HG02588 (cell line): Measurements from ENCODE around the gene HMGCL.
"Not testable (repeated sequence)": the region's sequence is repeated elsewhere in the genome, so short reads cannot be mapped to it uniquely, and the experiment has no call there.

Experiments
- ATAC-seq: cut with Tn5 transposase; IDR thresholded peaks from one replicate; pipeline ENCODE4 v1.9.1; 2021; ENCODE audit warnings: mild to moderate bottlenecking, moderate library complexity; ENCODE audit not compliant: unreplicated experiment

HMGCL gene

GRCh38 chr1:23825076-23825761 is at the start of gene HMGCL:
TSS of gene HMGCL (minus strand) at chr1:23825429. CDS start at chr1:23825415, 14 bp downstream.
- ATAC-seq = peak; percentile 84

DNA sequence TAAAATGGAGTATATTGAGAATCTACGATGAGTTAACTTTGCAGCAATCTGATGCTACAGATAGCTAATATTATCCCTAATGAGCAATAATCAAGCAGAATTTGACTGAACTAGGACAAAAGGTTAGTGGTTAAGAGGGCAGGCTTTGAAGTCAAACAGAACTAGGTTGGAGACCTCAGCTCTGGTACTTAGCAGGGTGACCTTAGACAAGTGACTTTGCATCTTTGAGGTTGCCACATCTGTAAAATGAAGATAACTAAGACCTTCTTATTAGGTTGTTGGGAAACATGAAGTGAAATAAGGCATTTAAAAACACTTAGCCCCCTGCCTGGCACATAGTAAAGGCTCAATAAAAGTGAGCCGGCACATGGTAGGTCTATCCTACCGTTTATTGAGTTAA is 47.2 kb upstream of the HMGCL start:
- no peak for ATAC-seq

DNA sequence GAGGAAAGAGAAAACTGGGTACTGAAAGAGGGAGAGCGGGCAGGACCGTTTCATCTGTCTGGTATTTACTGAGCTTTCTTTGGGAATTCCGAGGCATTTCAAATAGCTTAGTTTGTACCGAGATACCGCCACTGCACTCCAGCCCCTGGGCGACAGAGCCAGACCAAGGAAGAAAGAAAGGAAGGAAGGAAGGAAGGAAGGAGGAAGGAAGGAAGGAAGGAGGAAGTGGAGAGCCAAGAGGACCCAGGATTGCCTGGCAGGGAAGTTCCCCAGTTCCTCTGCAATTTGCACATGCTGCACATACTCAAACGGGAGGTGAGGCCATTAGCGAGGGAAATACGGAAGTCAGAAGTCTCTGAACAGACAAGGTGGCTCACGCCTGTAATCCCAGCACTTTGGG is 43.8 kb upstream of the HMGCL start:
- no peak for ATAC-seq

GRCh38 chr1:23868557-23869016 is 43.4 kb upstream of the HMGCL start:
- ATAC-seq = no peak

- peak; percentile 91 for ATAC-seq
Observed at GRCh38 chr1:23867895-23868556, 42.8 kb upstream of the HMGCL start, which contains the start of gene FUCA1. TSS of gene FUCA1 (minus strand) at chr1:23868290. CDS start at chr1:23868286, 4 bp downstream.

DNA sequence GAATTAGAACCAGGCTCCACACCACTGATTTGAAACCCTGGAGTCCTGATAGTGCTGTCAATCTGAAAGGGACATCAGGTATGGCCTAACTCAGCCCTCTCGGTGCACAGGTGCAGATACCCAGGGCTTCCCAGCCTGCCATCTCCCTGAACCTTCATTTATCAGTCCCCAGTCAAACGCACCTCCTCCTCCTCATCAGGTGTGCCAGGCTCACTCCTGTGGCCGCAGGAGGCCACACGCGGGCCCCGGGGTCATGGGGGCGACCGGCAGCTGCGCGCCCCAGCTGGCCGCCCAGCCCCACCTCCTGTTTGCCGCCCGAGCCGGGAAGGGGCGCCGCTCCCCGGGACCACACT is 42.3 kb upstream of the HMGCL start:
- ATAC-seq = peak; percentile 13

GRCh38 chr1:23865543-23865930 is 40.3 kb upstream of the HMGCL start:
- ATAC-seq = no peak

- ATAC-seq = no peak
Observed at GRCh38 chr1:23864801-23865542, 39.7 kb upstream of the HMGCL start.

GRCh38 chr1:23862640-23863039 is 37.4 kb upstream of the HMGCL start:
- ATAC-seq = no peak

GRCh38 chr1:23854568-23854967 is 29.3 kb upstream of the HMGCL start:
- ATAC-seq = no peak

DNA sequence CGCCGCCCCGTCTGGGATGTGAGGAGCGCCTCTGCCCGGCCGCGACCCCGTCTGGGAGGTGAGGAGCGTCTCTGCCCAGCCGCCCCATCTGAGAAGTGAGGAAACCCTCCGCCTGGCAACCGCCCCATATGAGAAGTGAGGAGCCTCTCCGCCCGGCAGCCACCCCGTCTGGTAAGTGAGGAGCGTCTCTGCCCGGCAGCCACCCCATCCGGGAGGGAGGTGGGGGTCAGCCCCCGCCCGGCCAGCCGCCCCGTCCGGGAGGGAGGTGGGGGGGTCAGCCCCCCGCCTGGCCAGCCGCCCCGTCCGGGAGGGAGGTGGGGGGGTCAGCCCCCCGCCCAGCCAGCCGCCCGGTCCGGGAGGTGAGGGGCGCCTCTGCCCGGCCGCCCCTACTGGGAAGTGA is 27.9 kb upstream of the HMGCL start:
- not testable (repeated sequence) for ATAC-seq

DNA sequence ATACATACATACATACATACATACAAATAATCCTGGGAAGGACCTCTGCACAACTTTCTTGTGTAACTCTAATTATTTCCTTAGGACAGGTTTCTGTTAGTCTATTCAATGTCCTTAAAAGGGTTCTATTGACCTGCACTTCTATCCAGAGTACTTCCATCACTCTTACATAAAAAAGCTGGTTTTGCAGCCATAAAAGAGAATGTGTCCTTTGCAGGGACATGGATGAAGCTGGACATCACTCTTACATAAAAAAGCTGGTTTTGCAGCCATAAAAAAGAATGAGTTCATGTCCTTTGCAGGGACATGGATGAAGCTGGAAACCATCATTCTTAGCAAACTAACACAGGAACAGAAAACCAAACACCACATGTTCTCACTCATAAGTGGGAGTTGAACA is 26.2 kb upstream of the HMGCL start:
- ATAC-seq = not testable (repeated sequence)

DNA sequence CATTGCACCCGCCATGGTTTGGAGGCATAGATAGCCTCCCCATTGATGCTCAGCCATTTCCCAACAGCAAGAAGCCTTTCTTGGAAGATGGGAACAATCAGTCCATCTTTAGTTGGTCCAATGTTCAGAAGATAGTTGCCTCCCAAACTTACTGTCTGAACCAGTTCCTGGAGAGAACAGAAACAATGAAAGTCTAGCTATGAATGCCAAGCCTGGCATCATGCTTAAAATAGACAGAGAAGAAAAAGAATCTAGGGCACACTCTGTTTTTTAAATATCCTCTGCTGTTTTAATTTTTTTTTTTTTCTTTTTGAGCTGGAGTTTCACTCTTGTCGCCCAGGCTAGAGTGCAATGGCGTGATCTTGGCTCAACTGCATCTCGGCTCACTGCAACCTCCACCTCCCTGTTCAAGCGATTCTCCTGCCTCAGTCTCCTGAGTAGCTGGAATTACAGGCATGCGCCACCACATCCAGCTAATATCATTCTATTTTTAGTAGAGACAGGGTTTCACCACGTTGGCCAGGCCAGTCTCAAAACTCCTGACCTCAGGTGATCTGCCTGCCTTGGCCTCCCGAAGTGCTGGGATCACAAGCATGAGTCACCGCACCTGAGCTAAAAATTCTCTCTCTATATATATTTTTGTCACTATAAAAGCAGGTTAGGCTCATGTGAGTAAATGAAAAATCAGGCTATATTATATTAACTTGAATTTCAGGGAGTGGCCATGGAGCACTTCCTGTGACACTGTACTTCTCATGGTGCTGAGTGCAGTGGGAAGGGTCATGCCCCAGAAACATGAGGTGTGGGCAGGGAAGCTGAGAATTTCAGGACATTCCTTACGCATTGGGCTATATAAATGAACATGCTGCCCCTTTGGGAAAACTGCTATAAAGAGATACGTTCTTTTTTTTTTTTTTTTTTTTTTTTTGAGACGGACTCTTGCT is 23.7 kb upstream of the HMGCL start:
- ATAC-seq = no peak

DNA sequence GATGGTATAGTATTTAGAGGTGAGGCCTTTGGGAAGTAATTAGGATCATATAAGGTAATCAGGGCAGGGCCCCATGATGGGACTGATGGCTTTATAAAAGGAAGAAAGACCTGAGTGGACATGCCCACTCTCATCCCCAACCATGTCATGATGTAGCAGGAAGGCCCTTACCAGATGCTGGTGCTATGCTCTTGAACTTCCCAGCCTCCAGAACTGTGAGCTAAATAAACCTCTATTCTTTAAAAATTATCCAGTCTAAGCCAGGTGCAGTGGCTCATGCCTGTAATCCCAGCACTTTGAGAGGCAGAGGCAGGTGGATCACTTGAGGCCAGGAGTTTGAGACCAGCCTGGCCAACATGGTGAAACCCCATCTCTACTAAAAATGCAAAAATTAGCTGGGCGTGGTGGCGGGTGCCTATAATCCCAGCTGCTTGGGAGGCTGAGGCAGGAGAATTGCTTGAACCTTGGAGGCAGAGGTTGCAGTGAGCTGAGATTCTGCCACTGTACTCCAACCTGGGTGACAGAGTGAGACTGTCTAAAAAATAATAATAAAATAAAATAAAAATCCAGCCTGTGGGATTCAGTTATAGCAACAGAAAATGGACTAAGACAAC is 22.4 kb upstream of the HMGCL start:
- ATAC-seq = not testable (repeated sequence)

- no peak for ATAC-seq
Observed at GRCh38 chr1:23845163-23845562, 19.9 kb upstream of the HMGCL start.

- ATAC-seq = no peak
Observed at GRCh38 chr1:23843644-23844043, 18.4 kb upstream of the HMGCL start.

DNA sequence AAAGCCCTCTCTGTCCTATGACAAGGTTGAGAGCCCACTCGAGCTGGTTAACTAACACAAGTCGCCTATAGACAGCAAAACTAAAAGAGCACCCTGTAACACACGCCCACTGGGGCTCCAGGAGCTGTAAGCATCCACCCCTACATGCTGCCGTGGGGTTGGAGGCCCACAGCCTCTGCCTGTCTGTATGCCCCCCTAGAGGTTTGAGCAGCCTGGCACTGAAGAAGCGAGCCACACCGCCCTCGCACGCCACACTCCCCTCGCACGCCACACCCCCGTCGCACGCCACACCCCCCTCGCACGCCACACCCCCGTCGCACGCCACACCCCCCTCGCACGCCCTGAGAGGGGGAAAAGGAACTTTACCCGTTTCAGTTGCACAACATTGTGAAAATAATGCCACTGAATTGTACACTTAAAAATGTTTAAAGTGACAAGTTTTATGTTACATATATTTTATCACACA is 13.2 kb upstream of the HMGCL start:
- peak; percentile 63 for ATAC-seq

- ATAC-seq = no peak
Observed at GRCh38 chr1:23837908-23838307, 12.7 kb upstream of the HMGCL start.

- ATAC-seq = no peak
Observed at GRCh38 chr1:23836037-23836436, 10.8 kb upstream of the HMGCL start.

DNA sequence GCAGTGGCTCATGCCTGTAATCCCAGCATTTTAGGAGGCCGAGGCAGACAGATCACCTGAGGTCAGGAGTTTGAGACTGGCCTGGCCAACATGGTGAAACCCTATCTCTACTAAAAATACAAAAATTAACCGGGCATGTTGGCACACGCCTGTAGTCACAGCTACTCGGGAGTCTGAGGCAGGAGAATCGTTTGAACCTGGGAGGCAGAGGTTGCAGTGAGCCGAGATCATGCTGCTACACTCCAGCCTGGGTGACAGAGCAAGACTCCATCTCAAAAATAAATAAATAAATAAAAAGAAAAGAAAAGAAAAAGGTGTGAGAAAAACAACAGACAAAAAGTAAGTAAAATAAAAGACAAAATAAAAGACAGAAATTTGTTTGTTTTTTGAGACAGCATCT is 8.9 kb upstream of the HMGCL start:
- not testable (repeated sequence) for ATAC-seq
